SK-N-SH (cell line): ENCODE measurements around the gene COL23A1. TPM values are rescaled to one million over a fixed set of nuclear protein-coding genes. Genes with fewer than 3 reads are reported as not detected.

Experiments used
- CTCF ChIA-PET: fragments of 300-600, 350-600 bp; formaldehyde crosslinking; extraction: SDS; loops from one replicate; lab custom pipeline; 2021; lab: Yijun Ruan, JAX
- POLR2A ChIA-PET: fragments of 350-600 bp; sonication (Branson Sonifier 250); formaldehyde crosslinking; extraction: SDS; loops from one replicate; lab custom pipeline; 2020; ENCODE audit warnings: antibody characterized with exemption, inconsistent platforms; lab: Yijun Ruan, JAX
- DNase-seq: peaks from one replicate; pipeline ENCODE4 v3.0.0; 2012
- H2AFZ ChIP-seq: fragments of 200-600 bp; sonication (generic); 2 replicates; pipeline ENCODE4 v1.8.1; 2016; ENCODE audit warnings: antibody characterized with exemption, mild to moderate bottlenecking, low read depth
- H3F3A ChIP-seq: fragments of 200-600 bp; sonication (generic); replicated peaks from 2 replicates; pipeline ENCODE3; 2016; ENCODE audit warnings: antibody characterized with exemption, mild to moderate bottlenecking; ENCODE audit not compliant: insufficient read depth
- H3K27ac ChIP-seq, 2 experiments: fragments of 200-500 bp in 1 of 2; fragments of 200-600 bp in 1 of 2; sonication (Bioruptor generic) in 1 of 2; sonication (generic), shearing (Covaris generic) in 1 of 2; 2 replicates each; pipeline versions ENCODE4 v1.5.1 to v1.6.1; 2014 to 2016; ENCODE audit warnings: low read depth in 2 of 2, inconsistent platforms in 1 of 2, low read length in 1 of 2, mild to moderate bottlenecking in 1 of 2, mixed read lengths in 1 of 2
- H3K27me3 ChIP-seq: fragments of 200-600 bp; sonication (generic), shearing (Covaris generic); 2 replicates; pipeline ENCODE4 v1.6.1; 2016; ENCODE audit warnings: mixed run types; ENCODE audit not compliant: insufficient read depth
- H3K36me3 ChIP-seq, 2 experiments: fragments of 200-500 bp in 1 of 2; fragments of 200-600 bp in 1 of 2; sonication (Bioruptor generic) in 1 of 2; sonication (generic) in 1 of 2; replicated peaks in 1 of 2; 2 replicates each; pipeline versions ENCODE3 to v1.5.1; 2014 to 2016; ENCODE audit warnings: low read length in 1 of 2, mild to moderate bottlenecking in 1 of 2; ENCODE audit not compliant: insufficient read depth in 2 of 2, control insufficient read depth in 1 of 2
- H3K4me1 ChIP-seq, 2 experiments: fragments of 200-500 bp in 1 of 2; fragments of 200-600 bp in 1 of 2; sonication (Bioruptor generic) in 1 of 2; sonication (generic), shearing (Covaris generic) in 1 of 2; 2 replicates each; pipeline versions ENCODE4 v1.5.1 to v1.6.1; 2014 to 2016; ENCODE audit warnings: low read depth in 1 of 2, low read length in 1 of 2, mixed run types in 1 of 2; ENCODE audit not compliant: insufficient read depth in 2 of 2, control insufficient read depth in 1 of 2
- H3K4me2 ChIP-seq: fragments of 200-600 bp; sonication (generic), shearing (Covaris generic); 2 replicates; pipeline ENCODE4 v1.6.1; 2017; ENCODE audit warnings: mixed run types
- H3K4me3 ChIP-seq, 2 experiments: fragments of 200-500 bp in 1 of 2; fragments of 200-600 bp in 1 of 2; sonication (Bioruptor generic) in 1 of 2; sonication (generic), shearing (Covaris generic) in 1 of 2; 2 replicates each; pipeline versions ENCODE4 v1.5.1 to v1.8.1; 2014 to 2016; ENCODE audit warnings: low read depth in 2 of 2, inconsistent platforms in 1 of 2, low read length in 1 of 2, mild to moderate bottlenecking in 1 of 2, mixed read lengths in 1 of 2, moderate library complexity in 1 of 2
- H3K79me2 ChIP-seq: fragments of 200-600 bp; sonication (generic); 2 replicates; pipeline ENCODE4 v1.8.1; 2017; ENCODE audit warnings: mild to moderate bottlenecking; ENCODE audit not compliant: insufficient read depth
- H3K9ac ChIP-seq: fragments of 200-600 bp; sonication (generic); 2 replicates; pipeline ENCODE4 v1.6.1; 2017; ENCODE audit warnings: mixed run types
- H3K9me2 ChIP-seq: fragments of 200-600 bp; sonication (generic); 2 replicates; pipeline ENCODE4 v1.6.1; 2017; ENCODE audit warnings: mixed run types
- H3K9me3 ChIP-seq: fragments of 200-600 bp; sonication (generic); 2 replicates; pipeline ENCODE4 v1.6.1; 2017; ENCODE audit warnings: mixed run types, mild to moderate bottlenecking, moderate library complexity
- H4K20me1 ChIP-seq: fragments of 200-600 bp; sonication (generic); 2 replicates; pipeline ENCODE4 v1.6.1; 2017; ENCODE audit warnings: mild to moderate bottlenecking, mixed run types; ENCODE audit not compliant: insufficient read depth
- EP300 ChIP-seq, 2 experiments: IDR thresholded peaks; 2 replicates each; pipeline versions ENCODE4 v1.4.0 to v1.6.1; 2012; ENCODE audit warnings: borderline replicate concordance in 1 of 2, low read depth in 1 of 2, low read length in 1 of 2
- EZH2phosphoT487 ChIP-seq: fragments of 200-600 bp; sonication (generic); IDR thresholded peaks from 2 replicates; pipeline ENCODE4 v1.6.1; 2017; ENCODE audit warnings: low read depth, mixed run types, mild to moderate bottlenecking, antibody characterized with exemption, moderate library complexity, borderline replicate concordance
- GATA2 ChIP-seq: sonication (generic); formaldehyde crosslinking; IDR thresholded peaks from 2 replicates; pipeline ENCODE4 v1.5.0; 2020; ENCODE audit warnings: mild to moderate bottlenecking, missing genetic modification reagents
- NRF1 ChIP-seq: IDR thresholded peaks from 2 replicates; pipeline ENCODE4 v1.6.1; 2012; ENCODE audit warnings: low read depth, mild to moderate bottlenecking, low read length
- POLR2AphosphoS5 ChIP-seq: IDR thresholded peaks from 2 replicates; pipeline ENCODE4 v1.6.1; 2012; ENCODE audit warnings: low read depth, low read length
- TEAD4 ChIP-seq: IDR thresholded peaks from 2 replicates; pipeline ENCODE4 v1.4.0; 2012; ENCODE audit warnings: mild to moderate bottlenecking, borderline replicate concordance; ENCODE audit not compliant: insufficient read depth
- WGBS: methylation state at CpG from one replicate; pipeline ENCODE4 v1.1.6; 2017; ENCODE audit warnings: low lambda C conversion rate; 5-methylcytosine and 5-hydroxymethylcytosine counted together
- polyA plus RNA-seq, 3 experiments: library from polyadenylated mRNA; depleted of rRNA; stranded (reverse); fragments of >200 nt; gene quantifications; 2 replicates each; pipeline ENCODE4 v1.2.3, GENCODE V29; 2012
- TF ChIP-seq, protein P1 (sequence below): fragments of 150-350 bp; IDR thresholded peaks from 2 replicates; pipeline ENCODE4 v1.6.1; 2016; ENCODE audit warnings: mild to moderate bottlenecking, low read depth, low read length
- TF ChIP-seq, protein P2 (sequence below): IDR thresholded peaks from 2 replicates; pipeline ENCODE4 v1.6.1; 2012; ENCODE audit warnings: mild to moderate bottlenecking, low read depth, low read length, moderate library complexity
- TF ChIP-seq, protein P3 (sequence below): fragments of 200-600 bp; sonication (generic); IDR thresholded peaks from 2 replicates; pipeline ENCODE4 v1.6.1; 2017; ENCODE audit warnings: antibody characterized with exemption, mild to moderate bottlenecking, moderate library complexity

Gene COL23A1
- polyA plus RNA-seq, 1 of the 3 experiments (the other 2 are of a cell fraction): 0.10 TPM

DNA sequence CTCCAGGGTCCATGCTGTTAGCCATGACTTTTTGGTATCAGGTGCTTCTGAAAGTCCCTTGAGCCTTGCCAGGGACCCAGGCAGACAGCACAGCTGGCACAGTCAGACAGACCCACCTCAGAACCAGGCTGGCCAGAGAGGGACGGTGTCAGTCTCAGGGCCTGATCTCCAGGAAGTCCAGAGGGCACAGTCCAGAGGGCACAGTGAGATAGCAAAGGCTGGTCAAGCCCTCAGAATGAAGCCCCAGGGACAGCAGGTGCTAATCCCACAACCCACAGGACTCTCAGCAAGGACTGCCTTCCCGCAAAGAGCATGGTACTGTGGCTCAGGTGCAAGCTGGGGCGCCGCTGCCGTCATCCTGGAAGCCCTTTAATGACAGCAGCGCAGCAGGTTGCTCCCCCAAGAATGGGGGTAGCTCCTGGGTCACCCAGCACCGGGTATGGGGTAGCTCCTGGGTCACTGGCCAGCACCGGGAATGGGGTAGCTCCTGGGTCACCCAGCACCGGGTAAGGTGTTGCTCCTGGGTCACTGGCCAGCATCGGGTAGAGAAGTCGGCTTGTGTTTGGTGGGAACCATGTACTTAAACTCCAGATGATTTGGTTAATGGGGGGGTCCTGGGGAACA is 252.0 kb downstream of the COL23A1 start (continued):
- TF ChIP-seq, protein P1, sequence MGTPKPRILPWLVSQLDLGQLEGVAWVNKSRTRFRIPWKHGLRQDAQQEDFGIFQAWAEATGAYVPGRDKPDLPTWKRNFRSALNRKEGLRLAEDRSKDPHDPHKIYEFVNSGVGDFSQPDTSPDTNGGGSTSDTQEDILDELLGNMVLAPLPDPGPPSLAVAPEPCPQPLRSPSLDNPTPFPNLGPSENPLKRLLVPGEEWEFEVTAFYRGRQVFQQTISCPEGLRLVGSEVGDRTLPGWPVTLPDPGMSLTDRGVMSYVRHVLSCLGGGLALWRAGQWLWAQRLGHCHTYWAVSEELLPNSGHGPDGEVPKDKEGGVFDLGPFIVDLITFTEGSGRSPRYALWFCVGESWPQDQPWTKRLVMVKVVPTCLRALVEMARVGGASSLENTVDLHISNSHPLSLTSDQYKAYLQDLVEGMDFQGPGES: no peak
- no peak for TF ChIP-seq TEAD4
- no peak for TF ChIP-seq NRF1
- TF ChIP-seq, protein P2, sequence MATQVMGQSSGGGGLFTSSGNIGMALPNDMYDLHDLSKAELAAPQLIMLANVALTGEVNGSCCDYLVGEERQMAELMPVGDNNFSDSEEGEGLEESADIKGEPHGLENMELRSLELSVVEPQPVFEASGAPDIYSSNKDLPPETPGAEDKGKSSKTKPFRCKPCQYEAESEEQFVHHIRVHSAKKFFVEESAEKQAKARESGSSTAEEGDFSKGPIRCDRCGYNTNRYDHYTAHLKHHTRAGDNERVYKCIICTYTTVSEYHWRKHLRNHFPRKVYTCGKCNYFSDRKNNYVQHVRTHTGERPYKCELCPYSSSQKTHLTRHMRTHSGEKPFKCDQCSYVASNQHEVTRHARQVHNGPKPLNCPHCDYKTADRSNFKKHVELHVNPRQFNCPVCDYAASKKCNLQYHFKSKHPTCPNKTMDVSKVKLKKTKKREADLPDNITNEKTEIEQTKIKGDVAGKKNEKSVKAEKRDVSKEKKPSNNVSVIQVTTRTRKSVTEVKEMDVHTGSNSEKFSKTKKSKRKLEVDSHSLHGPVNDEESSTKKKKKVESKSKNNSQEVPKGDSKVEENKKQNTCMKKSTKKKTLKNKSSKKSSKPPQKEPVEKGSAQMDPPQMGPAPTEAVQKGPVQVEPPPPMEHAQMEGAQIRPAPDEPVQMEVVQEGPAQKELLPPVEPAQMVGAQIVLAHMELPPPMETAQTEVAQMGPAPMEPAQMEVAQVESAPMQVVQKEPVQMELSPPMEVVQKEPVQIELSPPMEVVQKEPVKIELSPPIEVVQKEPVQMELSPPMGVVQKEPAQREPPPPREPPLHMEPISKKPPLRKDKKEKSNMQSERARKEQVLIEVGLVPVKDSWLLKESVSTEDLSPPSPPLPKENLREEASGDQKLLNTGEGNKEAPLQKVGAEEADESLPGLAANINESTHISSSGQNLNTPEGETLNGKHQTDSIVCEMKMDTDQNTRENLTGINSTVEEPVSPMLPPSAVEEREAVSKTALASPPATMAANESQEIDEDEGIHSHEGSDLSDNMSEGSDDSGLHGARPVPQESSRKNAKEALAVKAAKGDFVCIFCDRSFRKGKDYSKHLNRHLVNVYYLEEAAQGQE: no peak
- no peak for TF ChIP-seq EZH2phosphoT487
- TF ChIP-seq, protein P3, sequence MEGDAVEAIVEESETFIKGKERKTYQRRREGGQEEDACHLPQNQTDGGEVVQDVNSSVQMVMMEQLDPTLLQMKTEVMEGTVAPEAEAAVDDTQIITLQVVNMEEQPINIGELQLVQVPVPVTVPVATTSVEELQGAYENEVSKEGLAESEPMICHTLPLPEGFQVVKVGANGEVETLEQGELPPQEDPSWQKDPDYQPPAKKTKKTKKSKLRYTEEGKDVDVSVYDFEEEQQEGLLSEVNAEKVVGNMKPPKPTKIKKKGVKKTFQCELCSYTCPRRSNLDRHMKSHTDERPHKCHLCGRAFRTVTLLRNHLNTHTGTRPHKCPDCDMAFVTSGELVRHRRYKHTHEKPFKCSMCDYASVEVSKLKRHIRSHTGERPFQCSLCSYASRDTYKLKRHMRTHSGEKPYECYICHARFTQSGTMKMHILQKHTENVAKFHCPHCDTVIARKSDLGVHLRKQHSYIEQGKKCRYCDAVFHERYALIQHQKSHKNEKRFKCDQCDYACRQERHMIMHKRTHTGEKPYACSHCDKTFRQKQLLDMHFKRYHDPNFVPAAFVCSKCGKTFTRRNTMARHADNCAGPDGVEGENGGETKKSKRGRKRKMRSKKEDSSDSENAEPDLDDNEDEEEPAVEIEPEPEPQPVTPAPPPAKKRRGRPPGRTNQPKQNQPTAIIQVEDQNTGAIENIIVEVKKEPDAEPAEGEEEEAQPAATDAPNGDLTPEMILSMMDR: no peak
- no peak for TF ChIP-seq GATA2 (CRISPR knock-in tag)

DNA sequence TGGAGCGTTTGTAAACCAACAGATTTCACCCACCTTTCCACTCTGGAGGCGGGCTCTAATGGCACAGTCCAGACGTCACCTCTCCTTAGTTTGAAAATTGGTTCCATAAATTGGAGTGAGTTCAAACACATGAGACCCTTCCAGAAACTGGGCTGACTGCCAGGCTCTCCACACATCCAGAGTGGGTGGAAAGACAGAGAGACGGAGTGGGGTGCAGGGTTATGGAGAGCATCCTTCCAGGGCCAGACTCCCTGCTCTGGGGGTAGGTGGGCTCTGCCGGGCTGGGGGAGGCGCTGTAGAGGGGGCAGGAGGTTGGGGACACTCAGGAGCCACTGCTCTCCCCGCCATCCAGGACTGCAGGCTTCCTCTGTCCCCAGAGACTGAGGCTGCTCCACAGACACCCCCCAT is 252.9 kb downstream of the COL23A1 start:
- H2AFZ ChIP-seq: no peak overlapping the region
- no peaks in the 10 kb centered on the region for H4K20me1 ChIP-seq
- no peak overlapping the region for H3K4me3 ChIP-seq
- DNase-seq: peak; percentile 78
- H3F3A ChIP-seq: no peaks in the 10 kb centered on the region
- no peaks in the 10 kb centered on the region for H3K27me3 ChIP-seq
- no peaks in the 10 kb centered on the region for H3K9me3 ChIP-seq
- H3K9ac ChIP-seq: no peak overlapping the region
- CTCF ChIA-PET: interaction anchor here (0.7 to 2.1 kb wide), 3 partner anchors 11 to 56 kb away, joined by 3 to 6 read pairs (median 3); no protein-coding TSS in a partner anchor
- H3K4me1 ChIP-seq: peaks cover 0 to 68% of the 10 kb centered on the region in 2 experiments; a peak in 2 of 4 replicates
- WGBS: 32% methylated on average over 4 of the region's 7 CpGs
- no peaks in the 10 kb centered on the region for H3K36me3 ChIP-seq
- POLR2A ChIA-PET: no interaction called here
- no peak overlapping the region for H3K4me2 ChIP-seq
- H3K79me2 ChIP-seq: no peaks in the 10 kb centered on the region
- H3K27ac ChIP-seq: peak overlapping the region in 1 of 2 experiments; percentile 94; a peak in 2 of 4 replicates
- TF ChIP-seq POLR2AphosphoS5 (no peak), TEAD4 (no peak), EP300 (IDR thresholded peaks at IDR 0.05; ENCODE audit: borderline replicate concordance in 1 of 2, low read depth in 1 of 2, low read length in 1 of 2) (peak in 1 of 2 experiments; percentile 41; a peak in 1 of 4 replicates)
- H3K9me2 ChIP-seq: no peaks in the 10 kb centered on the region
